ENCODE data around the gene CNBP.

DNA sequence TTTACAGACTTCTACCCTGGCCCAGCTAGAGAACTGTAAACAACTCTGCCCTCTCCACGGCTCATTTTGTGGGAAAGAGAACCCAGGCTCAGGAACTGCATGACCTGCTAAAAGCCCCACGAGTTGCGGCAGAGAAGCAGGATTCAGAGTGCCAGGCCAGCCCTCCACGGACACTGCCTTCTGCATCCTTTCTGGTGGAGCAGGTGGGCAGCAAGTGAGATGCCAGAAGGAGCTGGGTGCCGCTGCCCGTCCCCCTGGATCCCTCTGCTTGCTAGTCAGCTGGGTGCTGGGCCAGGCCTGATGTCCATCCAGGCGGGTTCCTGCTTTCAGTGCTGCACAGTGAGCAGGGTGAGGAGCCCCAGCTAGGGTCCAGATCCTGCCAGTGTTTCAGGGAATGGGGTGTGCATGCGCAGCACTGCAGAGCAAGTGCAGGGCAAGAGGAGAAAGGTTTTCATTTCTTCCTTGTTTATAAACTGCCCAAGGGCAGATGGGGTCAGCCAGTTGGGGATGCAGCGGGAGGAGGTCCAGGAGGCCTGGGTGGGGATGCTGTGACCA lies 56.9 kb downstream of the CNBP start:
- TF ChIP-seq CTCF (IDR thresholded peaks at IDR 0.05) (no peak), POLR2A (IDR thresholded peaks at IDR 0.05) (no peak)

Measured in Peyer's patch (tissue), 4 donors.